ENCODE results near the gene ZGPAT.

GRCh38 chr20:63712191-63712590, 4.4 kb downstream of the ZGPAT start:
- TF ChIP-seq CTCF (IDR thresholded peaks at IDR 0.05 in 4 of 5, conservative IDR thresholded peaks at IDR 0.05 in 1 of 5) (no peak), POLR2A (IDR thresholded peaks at IDR 0.05) (no peak)
